Tibial artery (tissue), 4 donors: Measurements from ENCODE around the gene TEX12.

Source experiments
- DNase-seq, 2 donors: peaks; one replicate each; pipeline ENCODE4 v3.0.0-alpha.2; 2019
- H3K27ac ChIP-seq, 2 donors: fragments of 200-600 bp; sonication (generic) in 1 of 2; 1 replicate in 1 of 2; 2 replicates in 1 of 2; pipeline ENCODE4 v1.5.1; 2018 to 2019; ENCODE audit warnings: mild to moderate bottlenecking in 1 of 2
- H3K27me3 ChIP-seq, 2 donors: fragments of 200-600 bp; sonication (generic) in 1 of 2; one replicate each; pipeline versions ENCODE4 v1.5.1 to v1.6.0; 2016 to 2019
- H3K36me3 ChIP-seq, 3 donors: fragments of 200-600 bp; sonication (generic) in 2 of 3; one replicate each; pipeline ENCODE4 v1.5.1; 2016 to 2019; ENCODE audit warnings: mild to moderate bottlenecking in 2 of 3
- H3K4me1 ChIP-seq, 4 donors: fragments of 200-600 bp; sonication (generic) in 2 of 4; 1 replicate in 3 of 4; 2 replicates in 1 of 4; pipeline ENCODE4 v1.5.1; 2016 to 2019
- H3K4me3 ChIP-seq, 2 donors: fragments of 200-600 bp; sonication (generic) in 1 of 2; 1 replicate in 1 of 2; 2 replicates in 1 of 2; pipeline ENCODE4 v1.5.1; 2018 to 2019; ENCODE audit warnings: mild to moderate bottlenecking in 2 of 2
- H3K9me3 ChIP-seq, 3 donors: fragments of 200-600 bp; sonication (generic) in 1 of 3; one replicate each; pipeline ENCODE4 v1.5.1; 2016 to 2019
- intact Hi-C: fragments of 100-400 bp; cut with DNase I; formaldehyde crosslinking; loops from one replicate; pipeline ENCODE4 v1.15.0; 2023; ENCODE audit warnings: low total_unique reads
- TF ChIP-seq, protein P1 (sequence below), 2 experiments: fragments of 200-600 bp in 1 of 2; fragments of 450-650 bp in 1 of 2; IDR thresholded peaks; one replicate each; pipeline ENCODE4 v1.5.1; 2017 to 2019; ENCODE audit warnings: antibody characterized with exemption in 2 of 2, mild to moderate bottlenecking in 1 of 2, moderate library complexity in 1 of 2

TEX12 gene

DNA sequence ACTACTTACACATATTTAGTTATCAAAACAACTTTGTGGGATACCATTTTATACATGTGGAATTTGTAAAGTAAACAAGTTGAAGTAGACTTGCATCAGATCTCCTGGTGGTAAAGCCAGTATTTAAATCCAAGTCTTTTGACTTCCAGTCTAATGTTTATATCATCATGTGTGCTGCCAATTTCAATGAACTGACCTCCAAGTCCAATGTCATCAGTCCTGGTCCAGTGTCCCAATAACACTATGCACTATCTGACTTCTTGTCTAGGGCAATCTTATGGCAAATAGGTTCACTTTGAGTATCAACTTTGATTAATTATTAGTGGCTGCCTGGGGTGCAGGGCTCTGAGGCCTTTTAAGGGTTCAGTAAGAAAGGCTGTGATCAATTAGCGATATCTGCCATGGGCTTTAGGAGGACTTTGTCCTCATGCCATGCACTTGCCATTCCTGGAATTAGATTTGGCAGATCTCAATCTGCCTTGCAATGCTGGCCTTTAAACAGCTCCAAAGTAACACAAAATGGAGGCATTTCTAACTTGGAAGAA, 49.5 kb downstream of the TEX12 start:
- no peak for DNase-seq
- Histone ChIP-seq H3K27ac (no peak overlapping the region), H3K4me3 (no peak overlapping the region), H3K27me3 (no peaks in the 10 kb centered on the region), H3K36me3 (no peaks in the 10 kb centered on the region), H3K4me1 (peaks cover 0 to 4% (median 0%) of the 10 kb centered on the region in 4 donors), H3K9me3 (no peaks in the 10 kb centered on the region)
- intact Hi-C loops, result no loop called here
- TF ChIP-seq, protein P1, sequence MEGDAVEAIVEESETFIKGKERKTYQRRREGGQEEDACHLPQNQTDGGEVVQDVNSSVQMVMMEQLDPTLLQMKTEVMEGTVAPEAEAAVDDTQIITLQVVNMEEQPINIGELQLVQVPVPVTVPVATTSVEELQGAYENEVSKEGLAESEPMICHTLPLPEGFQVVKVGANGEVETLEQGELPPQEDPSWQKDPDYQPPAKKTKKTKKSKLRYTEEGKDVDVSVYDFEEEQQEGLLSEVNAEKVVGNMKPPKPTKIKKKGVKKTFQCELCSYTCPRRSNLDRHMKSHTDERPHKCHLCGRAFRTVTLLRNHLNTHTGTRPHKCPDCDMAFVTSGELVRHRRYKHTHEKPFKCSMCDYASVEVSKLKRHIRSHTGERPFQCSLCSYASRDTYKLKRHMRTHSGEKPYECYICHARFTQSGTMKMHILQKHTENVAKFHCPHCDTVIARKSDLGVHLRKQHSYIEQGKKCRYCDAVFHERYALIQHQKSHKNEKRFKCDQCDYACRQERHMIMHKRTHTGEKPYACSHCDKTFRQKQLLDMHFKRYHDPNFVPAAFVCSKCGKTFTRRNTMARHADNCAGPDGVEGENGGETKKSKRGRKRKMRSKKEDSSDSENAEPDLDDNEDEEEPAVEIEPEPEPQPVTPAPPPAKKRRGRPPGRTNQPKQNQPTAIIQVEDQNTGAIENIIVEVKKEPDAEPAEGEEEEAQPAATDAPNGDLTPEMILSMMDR (IDR thresholded peaks at IDR 0.05), result no peak

DNA sequence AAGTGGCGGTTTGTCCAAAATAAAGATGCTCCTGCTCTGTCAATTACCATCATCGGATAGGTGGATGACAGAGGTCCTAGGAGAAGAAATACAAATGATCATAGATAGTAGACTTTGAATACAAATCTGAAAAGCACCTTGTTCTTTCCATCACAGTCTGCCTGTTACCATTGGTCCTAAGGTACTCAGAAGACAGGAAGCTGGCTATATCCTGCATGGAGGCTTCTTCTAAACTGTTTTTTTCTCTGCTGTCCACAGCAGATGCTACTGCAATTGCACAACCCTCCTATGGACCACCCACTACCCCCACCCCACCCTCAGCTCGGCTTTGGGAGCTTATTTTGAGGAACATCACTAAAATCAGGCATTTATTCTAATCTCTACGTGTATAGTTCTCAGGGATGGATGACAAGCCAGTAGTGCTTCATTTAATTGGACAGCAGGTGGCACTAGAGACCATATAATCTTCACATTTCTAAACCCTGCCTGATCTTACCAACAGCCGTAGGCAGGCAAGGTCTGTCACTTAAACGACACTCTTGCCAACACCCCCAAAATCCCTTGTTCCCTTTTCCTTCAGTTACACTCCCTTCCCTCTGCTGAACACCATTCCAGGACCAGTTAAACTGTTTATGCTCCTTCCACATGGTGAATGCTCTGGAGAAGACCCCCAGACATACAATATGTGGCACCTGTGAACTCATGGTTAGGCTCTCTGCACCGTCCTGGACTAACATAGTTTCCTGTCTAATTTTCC, 52.5 kb downstream of the TEX12 start:
- no peak overlapping the region for H3K4me3 ChIP-seq
- DNase-seq, result no peak
- H3K9me3 ChIP-seq, result no peaks in the 10 kb centered on the region
- H3K36me3 ChIP-seq, result no peaks in the 10 kb centered on the region
- peaks cover 0 to 4% (median 0%) of the 10 kb centered on the region in 4 donors for H3K4me1 ChIP-seq
- H3K27ac ChIP-seq, result no peak overlapping the region
- H3K27me3 ChIP-seq, result no peaks in the 10 kb centered on the region
- TF ChIP-seq, protein P1 (IDR thresholded peaks at IDR 0.05), result peak; percentile 80 to 83
- intact Hi-C loops, result loop anchor here (2.0 kb wide), 1 partner anchor 61 kb away; no protein-coding TSS in a partner anchor

DNA sequence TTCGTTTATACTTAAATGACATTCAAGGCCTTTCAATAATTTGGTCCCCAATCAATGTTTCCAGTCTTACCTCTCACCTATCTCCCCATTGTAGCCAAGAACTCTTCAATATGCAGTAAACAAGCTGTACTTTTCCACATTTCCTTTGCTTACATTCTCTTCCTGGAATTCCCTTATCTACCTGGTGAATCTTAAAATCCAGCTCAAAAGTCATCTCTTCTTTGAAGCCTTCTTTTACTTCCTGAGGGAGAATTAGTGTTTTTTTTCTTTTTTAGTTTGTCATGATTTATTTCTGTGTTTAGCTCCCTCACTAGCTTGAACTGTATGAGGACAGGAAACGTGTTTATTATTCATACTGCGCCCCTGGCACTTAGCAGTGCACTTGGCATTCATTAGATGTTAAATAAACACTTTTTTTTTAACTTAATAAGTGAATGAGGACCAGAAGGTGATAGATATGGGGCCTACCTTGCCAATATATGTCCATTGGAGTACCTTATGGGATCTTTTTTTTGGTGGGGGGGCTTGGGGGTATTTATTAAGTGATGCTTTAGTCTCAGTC, 54.2 kb downstream of the TEX12 start:
- H3K27ac ChIP-seq, result no peak overlapping the region
- H3K9me3 ChIP-seq, result no peaks in the 10 kb centered on the region
- no peaks in the 10 kb centered on the region for H3K27me3 ChIP-seq
- no peaks in the 10 kb centered on the region for H3K36me3 ChIP-seq
- TF ChIP-seq, protein P1 (IDR thresholded peaks at IDR 0.05), result no peak
- intact Hi-C loops, result loop anchor here (2.0 kb wide), 1 partner anchor 59 kb away; no protein-coding TSS in a partner anchor
- no peak overlapping the region for H3K4me3 ChIP-seq
- DNase-seq, result no peak
- peaks cover 0 to 7% (median 2%) of the 10 kb centered on the region in 4 donors for H3K4me1 ChIP-seq
